VCaP (cell line): ENCODE results near the gene TRMT1.

Experiments
- H3K27ac ChIP-seq: fragments of 450-650 bp; 2 replicates; pipeline ENCODE4 v1.5.1; 2017
- TF ChIP-seq, protein P1 (sequence below): fragments of 450-650 bp; conservative IDR thresholded peaks from 2 replicates; pipeline ENCODE4 v1.5.1; 2017; ENCODE audit warnings: mild to moderate bottlenecking, moderate library complexity

The TRMT1 gene

DNA sequence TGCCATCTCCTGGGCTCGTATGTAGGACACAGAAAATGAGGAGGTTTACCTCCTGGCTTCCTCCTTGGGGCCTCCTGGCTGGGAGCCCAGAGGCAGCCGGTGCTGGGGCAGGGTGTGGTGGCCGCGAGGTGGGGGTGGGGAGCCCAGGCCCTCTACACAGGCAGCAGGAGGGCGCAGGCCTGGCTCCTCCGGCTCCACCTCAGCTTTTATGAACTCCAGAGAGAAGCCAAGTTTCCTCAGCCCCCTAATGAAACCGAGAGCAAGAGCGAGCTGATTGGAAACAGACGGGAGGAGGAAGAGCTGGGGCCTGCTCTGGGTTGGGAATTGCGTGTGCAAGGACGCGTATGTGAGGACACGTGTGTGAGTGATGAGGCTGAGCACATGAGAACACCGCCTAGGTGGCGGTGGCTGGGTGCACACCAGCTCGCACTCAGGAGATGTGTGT lies 37.0 kb downstream of the TRMT1 start:
- peak overlapping the region; percentile 44 for H3K27ac ChIP-seq
- TF ChIP-seq, protein P1, sequence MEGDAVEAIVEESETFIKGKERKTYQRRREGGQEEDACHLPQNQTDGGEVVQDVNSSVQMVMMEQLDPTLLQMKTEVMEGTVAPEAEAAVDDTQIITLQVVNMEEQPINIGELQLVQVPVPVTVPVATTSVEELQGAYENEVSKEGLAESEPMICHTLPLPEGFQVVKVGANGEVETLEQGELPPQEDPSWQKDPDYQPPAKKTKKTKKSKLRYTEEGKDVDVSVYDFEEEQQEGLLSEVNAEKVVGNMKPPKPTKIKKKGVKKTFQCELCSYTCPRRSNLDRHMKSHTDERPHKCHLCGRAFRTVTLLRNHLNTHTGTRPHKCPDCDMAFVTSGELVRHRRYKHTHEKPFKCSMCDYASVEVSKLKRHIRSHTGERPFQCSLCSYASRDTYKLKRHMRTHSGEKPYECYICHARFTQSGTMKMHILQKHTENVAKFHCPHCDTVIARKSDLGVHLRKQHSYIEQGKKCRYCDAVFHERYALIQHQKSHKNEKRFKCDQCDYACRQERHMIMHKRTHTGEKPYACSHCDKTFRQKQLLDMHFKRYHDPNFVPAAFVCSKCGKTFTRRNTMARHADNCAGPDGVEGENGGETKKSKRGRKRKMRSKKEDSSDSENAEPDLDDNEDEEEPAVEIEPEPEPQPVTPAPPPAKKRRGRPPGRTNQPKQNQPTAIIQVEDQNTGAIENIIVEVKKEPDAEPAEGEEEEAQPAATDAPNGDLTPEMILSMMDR, result no peak

DNA sequence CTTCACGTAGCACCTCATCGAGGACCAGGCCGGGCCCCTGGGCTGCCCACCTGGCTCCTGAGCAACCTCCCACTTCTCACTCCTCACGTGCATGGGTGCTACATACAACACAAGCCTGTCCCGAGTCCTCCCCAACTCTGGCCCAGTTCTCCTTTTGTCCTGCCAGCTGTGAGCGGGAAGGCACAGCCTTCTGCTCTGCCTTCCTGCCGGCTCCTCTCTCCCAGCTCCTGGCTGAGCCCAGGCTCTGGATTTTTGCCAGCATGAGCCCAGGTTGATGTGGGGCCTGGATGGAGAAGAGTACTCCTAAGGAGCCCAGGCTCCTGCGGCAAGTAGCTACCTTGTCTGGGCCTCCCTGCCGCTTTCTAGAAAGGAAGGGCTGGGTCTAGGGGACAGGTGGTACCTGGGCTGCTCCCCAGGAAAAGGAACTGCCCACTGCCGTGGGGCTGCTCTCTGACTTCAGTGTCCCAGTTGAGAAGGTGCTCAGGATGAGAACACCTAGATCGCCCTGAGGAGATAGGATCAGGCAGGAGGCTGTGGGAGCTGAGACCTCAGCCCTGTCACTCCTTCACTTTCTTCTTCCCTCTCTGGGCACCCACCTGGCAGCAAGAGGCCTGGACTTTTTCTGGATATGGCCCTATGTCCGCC lies 37.5 kb downstream of the TRMT1 start:
- H3K27ac ChIP-seq, result peak overlapping the region; percentile 44
- TF ChIP-seq, protein P1, result no peak

DNA sequence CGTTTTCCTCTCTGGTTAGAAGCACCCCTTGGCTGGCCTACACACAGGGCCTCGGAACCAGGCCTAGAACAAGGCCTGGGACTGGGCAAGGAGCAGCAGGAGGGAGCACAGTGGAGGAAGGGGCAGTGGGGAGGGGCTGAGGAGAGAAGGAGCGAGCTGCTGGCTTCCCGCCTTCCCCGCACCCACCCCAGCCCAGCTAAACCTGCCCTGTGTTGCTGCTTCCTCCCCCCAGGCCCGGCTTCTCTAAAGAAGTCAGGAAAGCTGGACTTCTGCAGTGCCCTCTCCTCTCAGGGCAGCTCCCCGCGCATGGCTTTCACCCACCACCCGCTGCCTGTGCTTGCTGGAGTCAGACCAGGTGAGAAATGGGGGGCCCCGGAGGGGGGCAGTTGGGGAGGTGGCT lies 38.2 kb downstream of the TRMT1 start:
- TF ChIP-seq, protein P1, result no peak
- peak overlapping the region; percentile 44 for H3K27ac ChIP-seq

DNA sequence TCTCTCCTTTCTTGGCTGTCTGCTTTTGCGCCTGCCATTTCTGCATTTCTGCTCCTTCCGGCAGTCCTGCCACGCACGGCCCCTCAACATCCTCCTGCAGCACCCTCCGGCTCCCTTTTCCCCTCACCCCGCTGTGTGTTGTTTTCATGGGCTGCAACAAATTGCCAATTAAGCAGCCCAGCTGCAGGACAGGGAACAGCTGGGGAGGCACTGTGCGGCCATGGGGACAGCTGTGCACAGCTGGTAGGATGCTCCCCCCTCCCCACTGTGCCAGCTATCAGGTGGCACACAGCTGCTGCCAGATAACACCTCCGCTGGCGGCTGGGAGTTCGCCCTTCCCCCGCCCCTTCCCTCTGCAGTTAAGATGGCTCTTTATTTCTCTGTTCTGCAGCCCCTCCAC lies 39.3 kb downstream of the TRMT1 start:
- H3K27ac ChIP-seq, result peak overlapping the region; percentile 26
- TF ChIP-seq, protein P1, result no peak

DNA sequence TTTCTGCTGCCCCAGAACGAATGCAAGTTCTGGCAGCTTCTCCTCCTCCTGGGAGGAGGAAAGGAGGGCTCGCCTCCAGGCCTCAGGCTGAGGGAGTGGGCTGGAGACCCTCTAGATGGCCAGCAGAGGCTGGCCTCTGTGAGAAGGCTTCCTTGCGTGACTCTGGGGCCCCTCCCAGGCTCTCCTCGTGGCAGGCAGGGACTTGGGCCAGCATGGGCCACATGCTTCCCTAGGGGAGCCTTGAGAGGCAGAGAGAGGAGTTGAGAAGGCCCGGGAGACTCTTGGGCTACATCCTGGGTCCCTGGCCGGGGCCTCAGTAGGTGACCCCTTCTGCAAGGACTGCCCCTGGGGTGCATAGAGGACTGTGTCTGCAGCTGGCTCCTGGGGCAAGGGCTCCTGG lies 39.8 kb downstream of the TRMT1 start:
- H3K27ac ChIP-seq, result peak overlapping the region; percentile 26
- TF ChIP-seq, protein P1, result no peak

DNA sequence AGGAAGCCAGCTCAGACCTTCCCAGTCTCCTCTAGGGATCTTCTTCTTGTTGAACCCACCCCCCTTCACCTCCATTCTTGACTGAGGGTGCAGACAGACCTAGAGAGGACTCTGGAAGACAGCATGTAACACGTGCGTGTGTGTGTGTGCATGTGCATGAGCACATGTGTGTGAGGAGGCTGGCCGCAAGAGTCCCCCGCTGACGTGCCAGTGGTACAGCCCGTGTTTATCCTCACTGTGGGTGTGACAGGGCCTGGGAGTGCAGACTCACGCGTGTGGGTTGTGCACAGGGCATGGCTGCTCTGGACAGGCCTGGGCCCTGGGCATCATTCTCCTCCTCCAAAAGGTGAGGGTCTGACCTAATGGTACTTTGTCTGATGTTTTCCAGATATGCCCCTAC lies 40.2 kb downstream of the TRMT1 start:
- peak overlapping the region; percentile 26 for H3K27ac ChIP-seq
- TF ChIP-seq, protein P1, result no peak

DNA sequence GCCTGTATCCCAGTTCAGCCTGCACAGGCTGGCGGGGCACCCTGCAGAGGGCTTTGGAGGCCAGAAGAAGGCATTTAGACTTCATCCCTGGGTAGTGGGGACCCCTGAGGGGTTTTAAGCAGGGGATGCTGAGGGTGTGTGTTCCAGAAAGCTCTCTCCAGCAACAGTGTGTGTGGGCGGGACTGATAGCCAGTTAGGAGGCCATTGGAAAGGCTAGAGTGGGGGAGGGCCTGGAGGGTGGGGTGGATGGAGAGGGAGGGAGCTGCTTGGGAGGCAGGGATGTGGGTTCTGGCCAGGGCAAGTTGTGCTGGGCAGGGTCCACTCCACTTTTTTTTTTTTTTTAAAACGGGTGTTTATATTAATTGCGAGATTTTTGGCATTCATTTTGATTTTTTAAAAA lies 42.2 kb downstream of the TRMT1 start:
- TF ChIP-seq, protein P1, result no peak

More for the DNA sequence above, 42.2 kb downstream of the TRMT1 start:
- H3K27ac ChIP-seq, result no peak overlapping the region
